ENCODE measurements around the gene FZD4. TPM values are rescaled to one million over a fixed set of nuclear protein-coding genes. Genes with fewer than 3 reads are reported as not detected.
"Not testable (repeated sequence)": the region's sequence is repeated elsewhere in the genome, so short reads cannot be mapped to it uniquely, and the experiment has no call there.

Gene FZD4
- total and polyA plus RNA-seq, 11 donors: 11.6 to 39.6 (median 21.1) TPM

DNA sequence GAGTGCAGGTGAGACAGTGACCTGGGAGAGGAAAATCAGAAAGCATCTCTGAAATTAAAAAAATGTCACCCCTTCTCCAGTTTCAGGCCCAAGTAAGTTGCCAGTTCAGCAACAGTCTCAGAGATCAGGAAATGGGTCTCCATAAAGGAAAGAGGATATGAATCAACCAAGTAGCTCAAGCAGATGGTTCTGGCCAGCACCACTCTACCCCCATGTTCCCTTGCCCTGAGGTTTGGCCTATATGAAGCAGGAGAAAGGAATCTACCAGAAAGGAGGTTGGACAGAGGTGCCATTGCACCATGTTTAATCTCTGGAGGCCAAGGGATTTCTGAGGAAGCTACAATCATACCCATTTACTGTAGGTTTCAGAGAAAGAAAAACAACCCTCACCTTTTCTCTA is 7.7 kb downstream of the FZD4 start:
- Histone ChIP-seq H3K27ac (peak overlapping the region in 11 of 12 donors; percentile 20 to 100 (median 42)), H3K36me3 (peaks cover 0 to 84% (median 37%) of the 10 kb centered on the region in 9 donors), H3K27me3 (no peaks in the 10 kb centered on the region), H3K4me1 (peaks cover 11 to 88% (median 62%) of the 10 kb centered on the region in 12 donors), H3K9me3 (no peaks in the 10 kb centered on the region), H3K4me3 (peak overlapping the region in 8 of 12 donors; percentile 23 to 99 (median 94))
- TF ChIP-seq POLR2A (IDR thresholded peaks at IDR 0.05): no peak
- TF ChIP-seq, protein P1, sequence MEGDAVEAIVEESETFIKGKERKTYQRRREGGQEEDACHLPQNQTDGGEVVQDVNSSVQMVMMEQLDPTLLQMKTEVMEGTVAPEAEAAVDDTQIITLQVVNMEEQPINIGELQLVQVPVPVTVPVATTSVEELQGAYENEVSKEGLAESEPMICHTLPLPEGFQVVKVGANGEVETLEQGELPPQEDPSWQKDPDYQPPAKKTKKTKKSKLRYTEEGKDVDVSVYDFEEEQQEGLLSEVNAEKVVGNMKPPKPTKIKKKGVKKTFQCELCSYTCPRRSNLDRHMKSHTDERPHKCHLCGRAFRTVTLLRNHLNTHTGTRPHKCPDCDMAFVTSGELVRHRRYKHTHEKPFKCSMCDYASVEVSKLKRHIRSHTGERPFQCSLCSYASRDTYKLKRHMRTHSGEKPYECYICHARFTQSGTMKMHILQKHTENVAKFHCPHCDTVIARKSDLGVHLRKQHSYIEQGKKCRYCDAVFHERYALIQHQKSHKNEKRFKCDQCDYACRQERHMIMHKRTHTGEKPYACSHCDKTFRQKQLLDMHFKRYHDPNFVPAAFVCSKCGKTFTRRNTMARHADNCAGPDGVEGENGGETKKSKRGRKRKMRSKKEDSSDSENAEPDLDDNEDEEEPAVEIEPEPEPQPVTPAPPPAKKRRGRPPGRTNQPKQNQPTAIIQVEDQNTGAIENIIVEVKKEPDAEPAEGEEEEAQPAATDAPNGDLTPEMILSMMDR (IDR thresholded peaks at IDR 0.05): no peak
- no peak for DNase-seq
- no peak for ATAC-seq
- intact Hi-C loops (cut with DNase I): loop anchor here in 5 of 10 donors (10.0 kb wide), 3 partner anchors 87 to 477 kb away; partner anchors contain the start of gene TMEM135 (in 1 of the 5)

- not testable (repeated sequence) for DNase-seq, H3K27me3 ChIP-seq, H3K9me3 ChIP-seq, H3K4me3 ChIP-seq, H3K27ac ChIP-seq, ATAC-seq
- Histone ChIP-seq H3K4me1 (peaks cover 3 to 88% (median 69%) of the 10 kb centered on the region in 12 donors), H3K36me3 (peaks cover 0 to 47% (median 23%) of the 10 kb centered on the region in 9 donors)
- WGBS, 4 donors: 82 to 99% (median 97%) methylated on average over 8 of the region's 8 CpGs
- intact Hi-C loops (cut with DNase I): loop anchor here in 6 of 10 donors (5.0 to 10.0 kb wide), 4 partner anchors 91 to 481 kb away; partner anchors contain the start of gene TMEM135 (in 1 of the 6)
These were observed 11.7 kb downstream of the FZD4 start for GRCh38 chr11:86943505-86943904.

DNA sequence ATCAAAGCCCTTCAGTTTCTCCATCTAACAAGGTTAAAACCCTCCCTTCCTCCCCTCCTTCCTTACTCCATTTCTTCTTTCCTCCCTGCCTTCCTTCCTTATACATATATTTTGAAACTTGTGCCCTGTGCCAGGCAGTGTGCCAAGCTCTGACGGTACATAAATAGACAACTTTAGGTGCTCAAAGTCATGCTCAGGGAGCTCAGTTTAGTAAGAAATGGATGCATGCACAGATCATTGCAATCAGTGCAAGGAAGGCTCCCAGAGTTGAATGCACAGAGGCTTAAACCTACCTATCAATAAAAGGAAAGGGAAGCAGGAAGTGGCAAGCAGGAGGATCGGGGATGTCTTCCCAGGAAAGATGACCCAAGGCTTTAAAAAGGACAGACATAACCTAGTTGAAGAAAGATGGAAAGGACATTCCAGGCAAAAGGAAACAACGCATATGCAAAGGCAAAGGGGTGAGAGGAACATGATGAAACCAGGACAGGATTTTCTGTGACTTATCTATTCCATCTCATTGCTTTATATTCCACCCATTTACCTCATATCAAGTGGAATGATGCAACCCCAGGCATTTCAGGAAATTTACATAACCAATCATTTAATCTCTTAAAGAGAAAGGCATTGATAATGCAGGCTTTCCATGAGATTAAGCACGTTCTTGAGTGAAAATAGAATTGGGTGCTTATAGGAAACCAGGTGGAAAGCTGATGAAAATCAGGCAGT is 13.2 kb downstream of the FZD4 start:
- 46 to 60% (median 53%) methylated on average over 4 of the region's 4 CpGs for WGBS, 4 donors
- Histone ChIP-seq H3K27ac (peak overlapping the region; percentile 31 to 86 (median 82)), H3K4me3 (peak overlapping the region in 1 of 12 donors; percentile 43), H3K4me1 (peaks cover 0 to 86% (median 62%) of the 10 kb centered on the region in 12 donors), H3K27me3 (no peaks in the 10 kb centered on the region), H3K9me3 (no peaks in the 10 kb centered on the region), H3K36me3 (peaks cover 0 to 37% (median 13%) of the 10 kb centered on the region in 9 donors)
- intact Hi-C loops (cut with DNase I): loop anchor here in 7 of 10 donors (2.0 to 10.0 kb wide), 6 partner anchors 93 to 483 kb away; partner anchors contain the start of gene TMEM135 (in 1 of the 7)
- ATAC-seq (no peak), DNase-seq (no peak)
- TF ChIP-seq, protein P1 (IDR thresholded peaks at IDR 0.05): no peak
- no peak for TF ChIP-seq POLR2A (IDR thresholded peaks at IDR 0.05)

- peaks cover 0 to 37% (median 7%) of the 10 kb centered on the region in 9 donors for H3K36me3 ChIP-seq
- DNase-seq (no peak), ATAC-seq (no peak)
- H3K4me3 ChIP-seq: peak overlapping the region in 3 of 12 donors; percentile 6 to 43 (median 17)
- 62 to 76% (median 65%) methylated on average over 7 of the region's 7 CpGs for WGBS, 4 donors
- peaks cover 0 to 81% (median 55%) of the 10 kb centered on the region in 12 donors for H3K4me1 ChIP-seq
- H3K9me3 ChIP-seq: no peaks in the 10 kb centered on the region
- TF ChIP-seq POLR2A (IDR thresholded peaks at IDR 0.05): no peak
- TF ChIP-seq, protein P1 (IDR thresholded peaks at IDR 0.05): no peak
- no peaks in the 10 kb centered on the region for H3K27me3 ChIP-seq
- intact Hi-C loops (cut with DNase I): loop anchor here in 7 of 10 donors (2.0 to 10.0 kb wide), 6 partner anchors 94 to 484 kb away; partner anchors contain the start of gene TMEM135 (in 1 of the 7)
- peak overlapping the region; percentile 68 to 86 (median 82) for H3K27ac ChIP-seq
These were observed 13.9 kb downstream of the FZD4 start for GRCh38 chr11:86941077-86941870.
